Ascending aorta (tissue), 2 donors: ENCODE results near the gene MIEF1. TPM values are rescaled to one million over a fixed set of nuclear protein-coding genes. Genes with fewer than 3 reads are reported as not detected.

Experiments
- DNase-seq, 2 donors: peaks; one replicate each; pipeline ENCODE4 v3.0.0-alpha.2; 2019; ENCODE audit warnings: low spot score in 2 of 2
- H3K27ac ChIP-seq, 2 donors: fragments of 200-600 bp; sonication (generic); one replicate each; pipeline ENCODE4 v1.5.1; 2016 to 2017; ENCODE audit warnings: mild to moderate bottlenecking in 1 of 2
- H3K27me3 ChIP-seq: fragments of 200-600 bp; sonication (generic); one replicate; pipeline ENCODE4 v1.5.1; 2017
- H3K36me3 ChIP-seq, 2 donors: fragments of 200-600 bp; sonication (generic); one replicate each; pipeline ENCODE4 v1.5.1; 2016
- H3K4me1 ChIP-seq, 2 donors: fragments of 200-600 bp; sonication (generic); one replicate each; pipeline ENCODE4 v1.5.1; 2016 to 2017; ENCODE audit warnings: mild to moderate bottlenecking in 1 of 2
- H3K4me3 ChIP-seq, 2 donors: fragments of 200-600 bp; sonication (generic); one replicate each; pipeline ENCODE4 v1.5.1; 2016 to 2017; ENCODE audit warnings: mild to moderate bottlenecking in 1 of 2
- H3K9me3 ChIP-seq, 2 donors: fragments of 200-600 bp; sonication (generic); one replicate each; pipeline ENCODE4 v1.5.1; 2016
- CTCF ChIP-seq, 3 experiments: fragments of 200-600 bp in 2 of 3; fragments of 450-650 bp in 1 of 3; sonication (generic) in 2 of 3; IDR thresholded peaks; one replicate each; pipeline ENCODE4 v1.5.1; 2016 to 2019; ENCODE audit warnings: antibody characterized with exemption in 3 of 3, mild to moderate bottlenecking in 1 of 3, moderate library complexity in 1 of 3
- intact Hi-C: fragments of 100-400 bp; cut with DNase I; formaldehyde crosslinking; loops from one replicate; pipeline ENCODE4 v1.15.1; 2023
- total RNA-seq: library from RNA; depleted of rRNA; stranded (reverse); fragments of >200 nt; gene quantifications from one replicate; pipeline ENCODE4 v1.1.0, GENCODE V29; 2016

MIEF1 gene
- total RNA-seq, 1 donor from 2014 or later, result 22.5 TPM

- DNase-seq, result no peak
- no peaks in the 10 kb centered on the region for H3K4me1 ChIP-seq
- no peaks in the 10 kb centered on the region for H3K36me3 ChIP-seq
- no peak overlapping the region for H3K27ac ChIP-seq
- no peak for TF ChIP-seq CTCF (IDR thresholded peaks at IDR 0.05)
- H3K27me3 ChIP-seq, result no peaks in the 10 kb centered on the region
- no peak overlapping the region for H3K4me3 ChIP-seq
- intact Hi-C loops, result no loop called here
- no peaks in the 10 kb centered on the region for H3K9me3 ChIP-seq
These were observed 20.5 kb upstream of the MIEF1 start for GRCh38 chr22:39481595-39481994.

- intact Hi-C loops, result no loop called here
- no peak for TF ChIP-seq CTCF (IDR thresholded peaks at IDR 0.05)
- no peak for DNase-seq
- Histone ChIP-seq H3K27me3 (no peaks in the 10 kb centered on the region), H3K36me3 (no peaks in the 10 kb centered on the region), H3K4me1 (no peaks in the 10 kb centered on the region), H3K9me3 (no peaks in the 10 kb centered on the region), H3K4me3 (no peak overlapping the region), H3K27ac (no peak overlapping the region)
These were observed 19.3 kb upstream of the MIEF1 start for GRCh38 chr22:39482768-39483167.

- no peak overlapping the region for H3K4me3 ChIP-seq
- no peak for DNase-seq
- H3K27ac ChIP-seq, result no peak overlapping the region
- no peaks in the 10 kb centered on the region for H3K9me3 ChIP-seq
- H3K36me3 ChIP-seq, result no peaks in the 10 kb centered on the region
- no peaks in the 10 kb centered on the region for H3K27me3 ChIP-seq
- TF ChIP-seq CTCF (IDR thresholded peaks at IDR 0.05), result no peak
- no peaks in the 10 kb centered on the region for H3K4me1 ChIP-seq
- intact Hi-C loops, result no loop called here
These were observed 14.9 kb upstream of the MIEF1 start for GRCh38 chr22:39486951-39487825.

GRCh38 chr22:39487826-39488520 lies 14.1 kb upstream of the MIEF1 start:
- H3K9me3 ChIP-seq, result no peaks in the 10 kb centered on the region
- no peaks in the 10 kb centered on the region for H3K36me3 ChIP-seq
- H3K27ac ChIP-seq, result no peak overlapping the region
- no peak for DNase-seq
- intact Hi-C loops, result no loop called here
- no peak overlapping the region for H3K4me3 ChIP-seq
- H3K4me1 ChIP-seq, result no peaks in the 10 kb centered on the region
- no peak for TF ChIP-seq CTCF (IDR thresholded peaks at IDR 0.05)
- H3K27me3 ChIP-seq, result no peaks in the 10 kb centered on the region

GRCh38 chr22:39488563-39489083 lies 13.5 kb upstream of the MIEF1 start:
- no peak for DNase-seq
- H3K27ac ChIP-seq, result no peak overlapping the region
- intact Hi-C loops, result no loop called here
- no peak overlapping the region for H3K4me3 ChIP-seq
- H3K36me3 ChIP-seq, result no peaks in the 10 kb centered on the region
- TF ChIP-seq CTCF (IDR thresholded peaks at IDR 0.05), result no peak
- no peaks in the 10 kb centered on the region for H3K9me3 ChIP-seq
- H3K4me1 ChIP-seq, result no peaks in the 10 kb centered on the region
- H3K27me3 ChIP-seq, result no peaks in the 10 kb centered on the region
